Retina (tissue), 1 donor: ENCODE measurements around the gene CAPN15.

Source experiments
- DNase-seq: peaks from one replicate; pipeline ENCODE4 v3.0.0-alpha.2; 2016

Gene CAPN15

DNA sequence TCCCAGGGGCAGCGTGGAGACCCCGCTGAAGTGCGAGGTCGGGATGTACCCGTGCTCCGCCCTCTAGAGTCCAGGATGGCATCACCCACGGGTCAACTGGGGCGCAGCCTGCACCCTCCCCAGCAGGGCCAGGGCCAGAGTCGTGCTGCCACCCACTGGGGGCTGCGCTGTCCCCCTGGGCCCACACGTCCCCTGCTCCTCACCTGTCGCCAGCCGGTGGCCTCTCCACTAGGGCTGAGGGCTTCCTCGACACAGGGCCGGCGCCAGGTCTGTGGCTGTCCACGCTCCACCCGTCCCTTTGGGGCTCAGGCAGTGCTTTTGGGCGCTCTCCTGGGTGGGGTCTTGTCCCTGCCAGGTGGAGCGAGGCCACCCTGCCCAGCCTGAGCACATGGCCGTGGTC lies 21.1 kb downstream of the CAPN15 start:
- DNase-seq, result no peak

DNA sequence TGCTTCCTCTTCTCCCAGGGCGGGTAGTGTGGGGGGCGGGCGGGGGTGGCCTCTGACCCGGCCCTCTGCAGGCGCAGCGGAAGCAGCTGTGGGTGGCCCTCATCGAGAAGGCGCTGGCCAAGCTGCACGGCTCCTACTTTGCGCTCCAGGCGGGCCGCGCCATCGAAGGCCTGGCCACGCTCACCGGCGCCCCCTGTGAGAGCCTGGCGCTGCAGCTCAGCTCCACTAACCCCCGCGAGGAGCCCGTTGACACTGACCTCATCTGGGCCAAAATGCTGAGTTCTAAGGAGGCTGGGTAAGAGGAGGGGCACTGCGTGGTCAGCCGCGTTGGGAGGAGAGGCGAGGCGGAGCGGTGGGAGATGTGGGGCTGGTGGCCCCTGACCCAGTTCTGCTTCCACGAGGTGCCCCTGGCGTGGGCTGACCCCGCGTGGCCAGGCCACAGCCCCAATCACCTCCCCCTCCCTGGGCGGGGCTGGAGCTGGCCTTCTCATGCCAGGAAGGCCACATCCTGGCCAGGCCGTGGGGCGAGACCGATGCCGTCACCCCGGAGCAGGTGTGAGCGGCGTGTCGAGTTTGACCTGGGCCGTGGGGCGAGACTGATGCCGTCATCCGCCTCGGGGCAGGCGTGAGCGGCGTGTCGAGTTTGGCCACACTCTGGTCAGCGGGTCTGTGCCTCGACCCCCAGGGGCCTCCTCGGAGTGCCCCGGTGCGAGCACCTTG lies 22.2 kb downstream of the CAPN15 start:
- no peak for DNase-seq

- DNase-seq, result no peak
Observed at GRCh38 chr16:551210-551609, 23.7 kb downstream of the CAPN15 start.

DNA sequence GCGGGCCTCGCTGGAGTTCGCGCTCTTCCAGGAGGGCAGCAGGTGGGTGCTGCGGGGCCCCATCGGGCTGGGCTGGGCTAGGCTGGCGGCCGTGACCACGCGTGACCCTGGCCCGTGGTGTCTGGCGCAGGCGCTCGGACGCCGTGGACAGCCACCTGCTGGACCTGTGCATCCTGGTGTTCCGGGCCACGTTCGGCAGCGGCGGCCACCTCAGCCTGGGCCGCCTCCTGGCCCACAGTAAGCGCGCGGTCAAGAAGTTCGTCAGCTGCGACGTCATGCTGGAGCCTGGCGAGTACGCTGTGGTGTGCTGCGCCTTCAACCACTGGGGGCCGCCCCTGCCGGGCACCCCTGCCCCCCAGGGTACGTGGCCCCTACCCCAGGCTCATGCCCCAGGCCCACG lies 24.7 kb downstream of the CAPN15 start:
- no peak for DNase-seq

DNA sequence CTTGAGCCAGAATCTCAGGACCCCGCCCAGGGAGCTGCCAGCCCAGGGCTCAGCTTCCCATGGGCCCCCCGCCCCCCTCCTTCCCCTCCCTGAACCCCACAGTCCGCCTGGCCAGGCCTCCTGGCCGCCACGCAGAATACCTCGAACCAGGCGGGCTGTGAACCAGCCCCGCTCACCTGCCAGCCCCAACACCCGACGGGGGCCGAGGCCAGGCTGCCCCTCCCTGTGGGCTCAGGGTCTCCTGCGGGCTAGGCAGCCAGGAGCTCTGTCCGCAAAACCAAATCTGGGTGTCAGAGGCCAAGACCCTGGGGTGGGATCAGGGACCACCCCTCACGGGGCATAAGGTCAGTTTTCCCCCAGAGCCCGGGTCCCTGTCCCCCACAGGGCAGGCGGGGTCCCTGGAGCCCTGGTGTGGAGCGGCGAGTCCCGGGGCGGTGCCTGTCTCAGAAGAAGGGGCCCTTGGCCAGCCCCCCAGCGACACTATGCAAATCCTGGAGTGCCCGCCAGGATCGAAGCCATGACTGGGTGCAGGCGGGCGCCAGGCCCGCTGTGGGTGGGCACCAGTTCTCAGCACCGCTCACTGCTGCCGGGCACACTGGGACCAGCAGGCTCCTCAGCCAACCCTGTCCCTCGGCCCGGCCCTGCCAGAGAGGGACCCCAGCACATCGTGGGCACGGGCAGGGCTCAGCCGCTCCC lies 26.2 kb downstream of the CAPN15 start:
- DNase-seq, result no peak

DNA sequence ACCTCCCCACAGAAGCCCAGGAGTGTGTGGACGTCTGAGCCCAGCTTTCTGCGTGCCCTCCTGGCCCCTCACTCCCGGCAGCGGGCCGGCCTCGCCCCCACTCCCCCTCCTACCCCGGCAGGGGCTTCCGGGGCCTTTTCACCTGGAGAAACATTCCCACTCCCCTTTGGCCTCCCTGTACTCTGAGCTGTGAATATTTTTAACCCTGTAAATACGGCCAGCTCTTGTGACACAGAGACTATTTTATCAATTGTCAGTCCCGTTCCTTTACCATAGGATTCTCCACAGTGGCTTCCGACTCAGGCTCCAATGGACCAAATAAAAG lies 26.7 kb downstream of the CAPN15 start:
- no peak for DNase-seq

GRCh38 chr16:554640-555365 lies 27.3 kb downstream of the CAPN15 start:
- DNase-seq, result peak; percentile 80

- DNase-seq, result peak; percentile 92
Observed at GRCh38 chr16:555528-556473, 28.3 kb downstream of the CAPN15 start.

- DNase-seq, result peak; percentile 86
Observed at GRCh38 chr16:556474-557173, 29.1 kb downstream of the CAPN15 start.

DNA sequence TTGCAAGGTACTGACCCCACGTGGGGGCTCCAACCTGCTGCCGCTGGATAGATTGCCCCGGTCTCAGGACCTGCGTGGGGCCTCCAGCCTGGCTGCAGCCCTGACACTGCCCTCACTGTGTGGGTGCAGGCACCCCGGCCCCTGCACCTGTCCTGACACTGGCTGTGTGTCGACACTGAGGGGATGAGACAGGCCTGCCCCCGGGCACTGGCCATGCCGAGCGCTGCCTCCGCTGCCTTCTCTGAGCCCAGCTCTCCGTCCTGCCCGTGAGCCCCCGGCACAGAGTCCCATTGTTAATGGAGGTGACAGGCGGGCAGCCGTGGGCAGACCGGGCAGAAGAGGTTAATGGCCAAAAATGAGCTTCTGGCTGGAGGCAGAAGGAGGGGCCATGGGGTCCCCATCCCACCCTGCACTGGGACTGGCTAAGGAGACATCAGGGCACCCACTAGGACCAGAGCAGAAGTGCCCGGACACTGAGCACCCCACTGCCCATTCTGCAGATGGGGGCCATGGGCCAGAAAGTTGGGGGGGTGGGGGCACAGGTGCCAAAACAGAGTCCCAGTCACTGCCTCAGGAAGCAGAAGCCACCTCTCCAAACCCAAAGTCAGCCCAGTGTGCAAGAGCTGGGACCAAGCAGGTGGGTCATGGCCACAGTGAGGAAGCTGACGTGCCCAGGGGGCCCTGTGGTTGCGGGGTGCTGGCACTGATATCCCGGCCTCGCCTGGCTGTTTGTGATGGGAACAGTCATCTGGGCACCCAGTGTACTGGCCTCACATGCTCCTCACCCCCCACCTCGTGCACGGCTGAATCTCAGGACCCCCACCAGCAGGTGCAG lies 30.2 kb downstream of the CAPN15 start:
- peak; percentile 43 for DNase-seq

DNA sequence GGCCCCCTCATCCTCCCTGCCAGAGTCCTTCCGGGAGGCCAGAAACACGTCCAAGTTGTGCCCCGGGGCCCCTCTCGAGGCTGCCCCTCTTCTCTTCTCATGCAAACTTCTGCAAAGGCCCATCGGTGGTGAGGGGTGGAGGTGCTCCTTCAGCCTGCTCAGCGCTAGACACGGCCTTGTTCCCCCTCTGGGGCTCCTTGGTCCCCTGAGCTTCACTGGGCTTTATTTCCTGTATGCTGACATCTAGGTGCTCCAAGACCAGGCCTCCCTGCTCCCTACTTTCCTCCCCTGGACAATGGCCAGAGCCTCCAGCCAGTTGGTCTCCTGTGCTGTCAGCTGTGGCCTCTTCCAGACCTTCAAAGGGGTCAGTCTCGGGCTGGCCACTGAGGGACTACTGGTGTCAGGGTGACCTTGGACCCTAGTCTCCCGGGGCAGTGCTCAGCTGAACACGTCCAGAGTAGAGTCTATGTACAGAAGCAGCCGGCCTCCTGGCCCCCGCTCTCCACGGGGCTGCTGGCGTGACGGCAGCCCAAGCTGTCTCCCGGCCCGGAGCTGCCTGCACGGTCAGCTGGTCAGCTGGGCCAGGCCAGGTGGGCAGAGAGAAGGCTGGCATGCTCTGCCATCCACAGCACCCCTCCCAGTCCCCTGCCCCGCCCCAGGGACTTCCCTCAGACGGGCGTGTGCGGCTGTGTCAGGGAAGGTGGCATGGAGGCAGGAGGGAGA lies 30.9 kb downstream of the CAPN15 start:
- DNase-seq, result peak; percentile 48

DNA sequence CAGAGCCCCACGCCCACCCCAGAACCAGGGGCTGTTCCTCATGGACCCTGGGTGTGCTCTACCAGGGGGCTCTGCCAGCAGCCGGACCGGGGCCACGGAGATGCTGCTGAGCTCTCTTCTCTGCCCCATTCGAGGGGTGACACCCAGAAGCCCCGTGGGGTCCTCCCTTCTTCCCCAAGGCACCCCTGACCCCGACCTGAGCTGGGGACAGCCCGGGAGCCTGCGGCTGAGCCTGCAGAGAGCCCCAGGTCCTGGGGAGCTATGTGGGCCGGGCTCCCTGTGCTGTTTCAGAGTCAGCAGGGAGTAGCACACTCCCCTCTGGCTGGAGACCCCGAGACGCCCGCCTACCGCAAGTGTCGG lies 31.5 kb downstream of the CAPN15 start:
- DNase-seq, result no peak

GRCh38 chr16:559411-560203 lies 32.1 kb downstream of the CAPN15 start:
- DNase-seq, result peak; percentile 50

GRCh38 chr16:560204-560700 lies 32.7 kb downstream of the CAPN15 start, which contains the start of gene PRR35:
Gene PRR35 (plus strand): TSS chr16:560394. CDS start chr16:563295, 2,901 bp downstream.
- no peak for DNase-seq

GRCh38 chr16:560701-561412 lies 33.3 kb downstream of the CAPN15 start:
- DNase-seq, result peak; percentile 47

DNA sequence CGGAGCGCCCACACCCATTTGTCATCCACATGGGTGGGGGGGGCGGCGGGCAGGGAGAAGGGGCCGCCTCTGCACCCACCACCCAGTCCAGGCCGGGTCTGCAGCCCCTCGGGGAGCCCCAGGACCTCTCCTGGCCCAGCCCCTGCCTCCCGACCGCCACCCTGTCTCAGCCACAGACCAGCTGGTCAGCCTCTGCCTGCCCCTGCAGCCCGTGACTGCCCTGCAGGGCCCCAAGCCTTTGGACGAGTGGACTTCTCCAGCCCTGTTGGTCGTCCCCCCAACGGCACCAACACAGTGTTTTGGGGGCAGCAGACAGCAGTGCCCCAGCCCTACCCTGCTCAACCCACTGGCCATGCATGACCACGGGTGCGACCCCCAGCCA lies 33.9 kb downstream of the CAPN15 start:
- DNase-seq, result no peak

GRCh38 chr16:561957-562938 lies 34.7 kb downstream of the CAPN15 start:
- no peak for DNase-seq
